ENCODE measurements around the gene NANOS3. TPM values are rescaled to one million over a fixed set of nuclear protein-coding genes. Genes with fewer than 3 reads are reported as not detected.

NANOS3 gene
- 0.33 TPM in 1 of 2 replicates, not detected in the other for total RNA-seq

DNA sequence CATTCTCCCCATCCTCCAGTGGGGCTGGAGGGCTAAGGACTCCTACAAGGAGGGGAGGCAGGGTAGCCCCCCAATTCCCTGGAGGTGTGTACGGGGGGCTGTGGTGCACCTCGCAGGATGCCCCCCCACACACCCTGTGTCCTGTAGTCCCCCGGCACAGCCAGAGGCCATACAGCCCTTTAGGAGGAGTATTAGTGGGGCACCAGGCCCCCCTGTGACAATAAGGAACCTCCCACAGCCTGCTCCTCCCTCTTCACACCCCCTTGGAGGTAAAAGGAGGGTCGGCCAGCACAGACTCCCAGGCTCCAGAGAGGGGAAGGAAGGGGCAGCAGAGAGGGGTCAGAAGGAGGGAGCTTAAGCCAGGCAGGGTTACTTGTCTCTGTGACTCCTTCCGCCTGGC, at the start of gene NANOS3:
NANOS3 (plus strand) TSS at position 301 of the 400 bp plus-strand sequence. CDS start 115 bp downstream, outside the sequence.

DNA sequence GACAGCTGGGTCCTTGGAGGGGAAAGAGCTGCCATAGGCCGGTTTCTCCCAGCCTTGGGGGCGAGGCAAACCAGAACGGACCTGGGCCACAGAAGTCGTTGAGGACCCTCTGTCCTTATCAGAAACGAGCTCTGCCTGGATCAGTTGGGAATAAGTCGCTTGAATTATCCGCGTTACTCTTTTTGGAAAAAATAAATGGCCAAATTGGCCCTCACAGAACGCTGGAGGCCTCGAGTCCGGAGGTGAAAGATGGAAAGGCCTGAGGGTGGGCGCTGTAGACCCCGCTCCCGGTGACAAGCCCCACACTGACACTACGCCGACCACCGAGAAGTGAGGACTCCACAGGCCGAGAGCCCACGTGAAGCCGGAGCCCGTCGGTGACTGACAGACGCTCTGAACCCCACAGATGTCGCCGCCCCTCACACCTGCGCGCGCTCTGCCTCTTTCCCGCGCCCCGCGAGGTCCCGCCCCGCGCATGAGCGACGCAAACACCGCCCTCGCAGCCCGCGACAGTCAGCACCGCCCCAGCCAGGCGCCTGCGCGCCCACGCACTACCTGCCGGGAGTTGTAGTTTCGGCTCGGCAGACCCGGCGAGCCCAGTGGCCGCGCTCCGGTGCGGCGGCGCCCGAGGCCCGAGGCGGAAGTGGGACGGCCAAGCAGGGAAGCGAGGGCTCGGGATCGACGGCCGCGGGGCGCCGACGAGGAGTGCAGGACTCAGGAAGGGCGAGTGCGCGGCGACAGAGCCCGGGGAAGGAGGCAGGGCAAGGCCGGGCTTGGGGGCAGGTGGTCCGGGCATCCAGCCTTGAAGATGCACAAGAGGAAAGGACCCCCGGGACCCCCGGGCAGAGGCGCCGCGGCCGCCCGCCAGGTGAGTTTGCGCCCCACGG, 28.9 kb downstream of the NANOS3 start, which contains the start of the genes BRME1 and CC2D1A:
BRME1 (minus strand) TSS at position 484 of the 887 bp plus-strand sequence. CDS start 1,225 bp downstream, outside the sequence.
CC2D1A (plus strand) TSS at position 568 of the 887 bp plus-strand sequence; CDS start at position 809, 241 bp downstream.

Other genes starting within 250 kb of the NANOS3 start
- gene MRI1, start 112.6 kb upstream of the NANOS3 start, total RNA-seq = 35.8 and 38.9 TPM in 2 replicates
- gene C19orf53, start 102.7 kb upstream of the NANOS3 start, total RNA-seq = 46.9 and 58.9 TPM in 2 replicates
- 8.0 and 19.4 TPM in 2 replicates for gene ZSWIM4, start 81.7 kb upstream of the NANOS3 start, total RNA-seq
- gene BRME1, start 29.0 kb downstream of the NANOS3 start, total RNA-seq = 0.65 and 0.99 TPM in 2 replicates
- gene CC2D1A, start 29.1 kb downstream of the NANOS3 start, total RNA-seq = 12.2 and 15.5 TPM in 2 replicates
- gene PODNL1, start 61.3 kb downstream of the NANOS3 start, total RNA-seq = 3.2 and 5.9 TPM in 2 replicates
- gene DCAF15, start 75.4 kb downstream of the NANOS3 start, total RNA-seq = 7.0 and 10.0 TPM in 2 replicates
- gene RFX1, start 129.2 kb downstream of the NANOS3 start, total RNA-seq = 6.6 and 8.0 TPM in 2 replicates
- not detected in 2 replicates for gene RLN3, start 151.0 kb downstream of the NANOS3 start, total RNA-seq
- gene IL27RA, start 154.6 kb downstream of the NANOS3 start, total RNA-seq = 1.7 and 6.8 TPM in 2 replicates
- gene PALM3, start 184.9 kb downstream of the NANOS3 start, total RNA-seq = 0.07 and 0.46 TPM in 2 replicates
- 0.89 and 1.6 TPM in 2 replicates for gene MISP3, start 195.7 kb downstream of the NANOS3 start, total RNA-seq
- not detected in 2 replicates for gene C19orf67, start 208.6 kb downstream of the NANOS3 start, total RNA-seq
- 22.2 and 38.2 TPM in 2 replicates for gene SAMD1, start 213.6 kb downstream of the NANOS3 start, total RNA-seq
- gene PRKACA, start 240.6 kb downstream of the NANOS3 start, total RNA-seq = 85.1 and 89.7 TPM in 2 replicates

All from smooth muscle cell of the pulmonary artery (primary cell).